GM18507 (cell line): ENCODE data around the gene RUNX2.
"Not testable (repeated sequence)": the region's sequence is repeated elsewhere in the genome, so short reads cannot be mapped to it uniquely, and the experiment has no call there.

Experiments
- DNase-seq: peaks from one replicate; pipeline ENCODE4 v3.0.0; 2011; ENCODE audit warnings: low read depth; ENCODE audit not compliant: insufficient read length; ENCODE audit errors: extremely low spot score
- FAIRE-seq: peaks from 2 replicates; lab custom pipeline; 2011; peaks lifted over from hg19 to GRCh38; lab: Jason Lieb, UNC

The RUNX2 gene

GRCh38 chr6:45533386-45533785 lies 205.3 kb downstream of the RUNX2 start:
- no peak for DNase-seq
- FAIRE-seq: no peak

- DNase-seq (no peak), FAIRE-seq (no peak)
Observed at GRCh38 chr6:45535933-45536332, 207.8 kb downstream of the RUNX2 start.

GRCh38 chr6:45537539-45537938 lies 209.4 kb downstream of the RUNX2 start:
- DNase-seq: no peak
- no peak for FAIRE-seq

GRCh38 chr6:45538641-45539547 lies 210.8 kb downstream of the RUNX2 start:
- DNase-seq: no peak

GRCh38 chr6:45540375-45540920 lies 212.3 kb downstream of the RUNX2 start:
- DNase-seq (no peak), FAIRE-seq (no peak)

More at GRCh38 chr6:45538641-45539547, 210.8 kb downstream of the RUNX2 start:
- FAIRE-seq: no peak

GRCh38 chr6:45541934-45542333 lies 213.8 kb downstream of the RUNX2 start:
- FAIRE-seq (no peak), DNase-seq (no peak)

GRCh38 chr6:45543298-45544235 lies 215.4 kb downstream of the RUNX2 start:
- DNase-seq (no peak), FAIRE-seq (no peak)

- FAIRE-seq: no peak
Observed at GRCh38 chr6:45545416-45545815, 217.3 kb downstream of the RUNX2 start.

GRCh38 chr6:45548657-45549515 lies 220.8 kb downstream of the RUNX2 start:
- peak; percentile 77 for FAIRE-seq
- DNase-seq: peak; percentile 15

More at GRCh38 chr6:45545416-45545815, 217.3 kb downstream of the RUNX2 start:
- no peak for DNase-seq

GRCh38 chr6:45552536-45552935 lies 224.4 kb downstream of the RUNX2 start:
- FAIRE-seq (no peak), DNase-seq (no peak)

- DNase-seq (no peak), FAIRE-seq (no peak)
Observed at GRCh38 chr6:45553730-45554344, 225.7 kb downstream of the RUNX2 start.

- FAIRE-seq: no peak
- DNase-seq: no peak
Observed at GRCh38 chr6:45554591-45554990, 226.5 kb downstream of the RUNX2 start.

GRCh38 chr6:45555981-45556771 lies 228.0 kb downstream of the RUNX2 start:
- no peak for FAIRE-seq

GRCh38 chr6:45556828-45557227 lies 228.7 kb downstream of the RUNX2 start:
- no peak for FAIRE-seq

More at GRCh38 chr6:45555981-45556771, 228.0 kb downstream of the RUNX2 start:
- no peak for DNase-seq

GRCh38 chr6:45557454-45557853 lies 229.3 kb downstream of the RUNX2 start:
- no peak for FAIRE-seq
- DNase-seq: no peak

More at GRCh38 chr6:45556828-45557227, 228.7 kb downstream of the RUNX2 start:
- no peak for DNase-seq

- DNase-seq (peak; percentile 4), FAIRE-seq (no peak)
Observed at GRCh38 chr6:45558858-45559257, 230.7 kb downstream of the RUNX2 start.

GRCh38 chr6:45560321-45560820 lies 232.2 kb downstream of the RUNX2 start:
- FAIRE-seq: not testable (repeated sequence)

More at GRCh38 chr6:45560321-45560820, 232.2 kb downstream of the RUNX2 start:
- DNase-seq: not testable (repeated sequence)
